ENCODE measurements around the gene ANKRD11. TPM values are rescaled to one million over a fixed set of nuclear protein-coding genes. Genes with fewer than 3 reads are reported as not detected.

The ANKRD11 gene
- polyA plus RNA-seq, 1 experiment: 48.1 TPM

GRCh38 chr16:89233678-89234490, 256.5 kb downstream of the ANKRD11 start:
- ChIA-PET POLR2A (no interaction called here), CTCF (no interaction called here)
- H3K9me3 ChIP-seq (ENCODE audit: control insufficient read depth, insufficient read depth, low read length): peaks cover 18% of the 10 kb centered on the region
- no peak for TF ChIP-seq CTCF (IDR thresholded peaks at IDR 0.05; ENCODE audit: low read depth, low read length)
- no peak overlapping the region for H3K27ac ChIP-seq (ENCODE audit: low read depth, low read length)
- DNase-seq (ENCODE audit: low read depth, low spot score): no peak
- no peaks in the 10 kb centered on the region for H3K27me3 ChIP-seq (ENCODE audit: control insufficient read depth, insufficient read depth, low read length)
- no peak overlapping the region for H3K4me3 ChIP-seq (ENCODE audit: low read depth, low read length)

GRCh38 chr16:89232107-89232506, 258.3 kb downstream of the ANKRD11 start:
- CTCF ChIA-PET: interaction anchor here (1.9 kb wide), 1 partner anchor 8 kb away, joined by 6 read pairs; no protein-coding TSS in a partner anchor
- no peak for TF ChIP-seq CTCF (IDR thresholded peaks at IDR 0.05; ENCODE audit: low read depth, low read length)
- POLR2A ChIA-PET: no interaction called here
- Histone ChIP-seq H3K27me3 (ENCODE audit: control insufficient read depth, insufficient read depth, low read length) (no peaks in the 10 kb centered on the region), H3K4me3 (ENCODE audit: low read depth, low read length) (no peak overlapping the region), H3K27ac (ENCODE audit: low read depth, low read length) (no peak overlapping the region), H3K9me3 (ENCODE audit: control insufficient read depth, insufficient read depth, low read length) (peaks cover 33% of the 10 kb centered on the region)
- no peak for DNase-seq (ENCODE audit: low read depth, low spot score)

DNA sequence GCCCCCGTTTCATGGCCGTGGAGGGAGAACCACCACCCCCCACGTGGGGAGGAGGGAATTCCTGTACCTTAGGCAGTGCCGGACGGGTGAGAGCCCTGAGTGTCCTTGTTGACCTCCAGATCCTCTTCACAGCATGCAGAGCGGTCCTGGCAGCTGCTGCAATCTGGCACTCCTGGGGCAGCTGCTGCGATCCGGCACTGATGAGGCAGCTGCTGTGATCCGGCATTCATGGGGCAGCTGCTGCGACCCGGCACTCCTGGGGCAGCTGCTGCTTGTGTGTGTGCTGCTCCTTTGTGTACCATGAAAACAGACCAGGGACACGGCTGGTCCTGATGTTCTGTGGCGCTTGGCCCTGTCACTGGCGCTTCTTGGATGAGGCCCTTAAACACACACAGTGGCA, 260.1 kb downstream of the ANKRD11 start:
- TF ChIP-seq CTCF (IDR thresholded peaks at IDR 0.05; ENCODE audit: low read depth, low read length): no peak
- Histone ChIP-seq H3K9me3 (ENCODE audit: control insufficient read depth, insufficient read depth, low read length) (peaks cover 48% of the 10 kb centered on the region), H3K4me3 (ENCODE audit: low read depth, low read length) (no peak overlapping the region), H3K27me3 (ENCODE audit: control insufficient read depth, insufficient read depth, low read length) (no peaks in the 10 kb centered on the region), H3K27ac (ENCODE audit: low read depth, low read length) (no peak overlapping the region)
- no peak for DNase-seq (ENCODE audit: low read depth, low spot score)
- ChIA-PET POLR2A (no interaction called here), CTCF (interaction anchor here (1.9 kb wide), 1 partner anchor 10 kb away, joined by 6 read pairs; no protein-coding TSS in a partner anchor)

DNA sequence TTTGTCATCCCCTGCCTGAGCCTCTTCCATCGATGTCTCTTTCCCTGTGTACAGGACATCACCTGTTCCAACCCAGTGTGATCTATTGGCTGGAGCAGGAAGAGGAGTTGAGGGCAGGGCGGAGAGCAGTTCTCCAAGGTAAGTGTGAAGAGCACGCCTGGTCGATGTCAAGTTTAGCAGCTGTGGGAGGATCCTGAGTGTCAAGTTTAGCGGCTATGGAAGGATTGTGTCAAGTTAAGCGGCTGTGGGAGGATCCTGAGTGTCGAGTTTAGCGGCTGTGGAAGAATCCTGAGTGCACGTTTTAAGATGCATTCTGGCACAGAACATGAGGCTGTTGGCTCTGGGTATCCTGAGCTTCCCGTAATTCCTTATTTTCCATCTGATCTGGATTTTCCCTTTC, 265.7 kb downstream of the ANKRD11 start:
- ChIA-PET POLR2A (no interaction called here), CTCF (no interaction called here)
- no peak for TF ChIP-seq CTCF (IDR thresholded peaks at IDR 0.05; ENCODE audit: low read depth, low read length)
- Histone ChIP-seq H3K4me3 (ENCODE audit: low read depth, low read length) (no peak overlapping the region), H3K27ac (ENCODE audit: low read depth, low read length) (no peak overlapping the region), H3K27me3 (ENCODE audit: control insufficient read depth, insufficient read depth, low read length) (no peaks in the 10 kb centered on the region), H3K9me3 (ENCODE audit: control insufficient read depth, insufficient read depth, low read length) (peaks cover 40% of the 10 kb centered on the region)
- no peak for DNase-seq (ENCODE audit: low read depth, low spot score)

GRCh38 chr16:89222931-89223330, 267.4 kb downstream of the ANKRD11 start:
- Histone ChIP-seq H3K9me3 (ENCODE audit: control insufficient read depth, insufficient read depth, low read length) (peaks cover 29% of the 10 kb centered on the region), H3K27ac (ENCODE audit: low read depth, low read length) (no peak overlapping the region), H3K4me3 (ENCODE audit: low read depth, low read length) (no peak overlapping the region), H3K27me3 (ENCODE audit: control insufficient read depth, insufficient read depth, low read length) (no peaks in the 10 kb centered on the region)
- POLR2A ChIA-PET: no interaction called here
- CTCF ChIA-PET: no interaction called here
- DNase-seq (ENCODE audit: low read depth, low spot score): no peak
- TF ChIP-seq CTCF (IDR thresholded peaks at IDR 0.05; ENCODE audit: low read depth, low read length): no peak
